CD4-positive, alpha-beta T cell treated with Interleukin-6 at 100 ng/mL for 8 hours (primary cell): ENCODE results near the gene FBXL17.
A peak's percentile ranks its signal among the peaks of the same experiment; 100 is the strongest.

ENCODE experiments used
- DNase-seq: peaks from one replicate; pipeline ENCODE4 v3.0.0-alpha.2; 2020; ENCODE audit warnings: mixed read lengths, low spot score

FBXL17 gene

DNA sequence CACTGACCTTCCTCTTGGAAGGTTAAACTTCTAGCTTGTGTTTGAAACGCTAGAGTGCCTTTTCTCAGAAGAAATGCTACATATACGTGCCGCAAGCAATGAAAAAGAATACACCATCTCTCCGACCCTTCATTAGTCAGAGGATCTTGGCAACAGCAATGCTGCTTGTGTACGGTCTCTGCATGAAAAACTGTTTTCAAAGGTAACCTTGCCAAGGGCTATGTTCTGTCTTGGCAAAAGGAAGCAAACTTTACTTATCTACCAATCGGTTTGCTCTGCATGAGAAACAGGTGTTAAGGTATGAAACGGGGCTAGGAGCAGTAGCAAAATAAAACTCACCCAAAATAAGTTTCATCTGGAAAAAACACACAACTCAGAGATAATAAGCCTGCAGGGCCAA, 297.8 kb downstream of the FBXL17 start:
- DNase-seq, result no peak

DNA sequence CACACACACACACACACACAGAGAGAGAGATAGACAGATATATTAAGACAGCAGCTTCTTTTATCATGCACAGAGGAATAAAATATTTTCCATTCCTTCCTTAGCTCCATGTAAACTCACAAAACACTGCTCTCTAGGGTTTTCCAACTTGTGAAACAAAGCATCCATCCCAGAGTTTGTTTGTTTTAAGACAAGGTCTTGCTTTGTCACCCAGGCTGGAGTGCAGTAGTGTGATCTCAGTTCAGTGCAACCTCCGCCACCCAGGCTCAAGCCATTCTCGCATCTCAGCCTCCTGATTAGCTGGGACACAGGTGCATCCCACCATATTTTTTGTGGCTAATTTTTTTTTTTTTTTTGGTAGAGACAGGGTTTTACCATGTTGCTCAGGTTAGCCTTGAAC, 298.7 kb downstream of the FBXL17 start:
- DNase-seq, result no peak

DNA sequence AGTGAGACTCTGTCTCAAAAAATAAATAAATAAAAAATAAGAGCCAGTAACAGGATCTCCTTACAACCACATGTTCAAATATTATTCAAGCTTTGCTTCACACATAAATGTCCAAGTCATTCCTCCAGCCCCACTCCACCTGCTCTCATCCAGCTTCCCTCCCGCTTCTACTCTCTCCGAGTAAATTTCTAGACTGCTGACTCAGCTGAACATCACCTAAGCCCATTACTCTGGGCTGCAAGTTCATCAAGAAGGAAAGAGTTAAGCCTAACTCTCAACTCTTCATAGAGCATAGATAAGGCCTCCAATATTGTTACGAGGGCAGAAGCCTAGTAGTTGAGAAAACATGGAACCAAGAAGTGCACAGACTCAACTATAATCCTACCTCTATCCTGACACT, 300.2 kb downstream of the FBXL17 start:
- no peak for DNase-seq

DNA sequence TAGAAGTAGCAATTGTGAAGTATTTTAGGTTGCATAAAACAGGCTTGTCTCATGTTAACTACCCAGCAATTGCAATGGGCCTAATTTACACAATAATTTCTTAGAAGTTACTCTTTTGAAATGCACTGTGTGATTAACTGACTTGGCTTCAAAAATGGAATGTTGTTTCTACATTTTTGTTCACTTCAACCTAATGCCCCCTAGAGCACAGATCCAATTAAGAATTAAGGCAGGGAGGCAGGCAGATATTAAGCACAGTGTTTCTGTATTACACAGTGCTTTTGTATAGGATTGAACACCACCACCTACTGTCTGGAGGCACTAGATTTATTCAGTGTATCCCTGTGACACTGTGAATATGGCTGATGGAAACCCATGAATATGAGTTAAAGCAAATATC, 302.1 kb downstream of the FBXL17 start:
- DNase-seq, result no peak

DNA sequence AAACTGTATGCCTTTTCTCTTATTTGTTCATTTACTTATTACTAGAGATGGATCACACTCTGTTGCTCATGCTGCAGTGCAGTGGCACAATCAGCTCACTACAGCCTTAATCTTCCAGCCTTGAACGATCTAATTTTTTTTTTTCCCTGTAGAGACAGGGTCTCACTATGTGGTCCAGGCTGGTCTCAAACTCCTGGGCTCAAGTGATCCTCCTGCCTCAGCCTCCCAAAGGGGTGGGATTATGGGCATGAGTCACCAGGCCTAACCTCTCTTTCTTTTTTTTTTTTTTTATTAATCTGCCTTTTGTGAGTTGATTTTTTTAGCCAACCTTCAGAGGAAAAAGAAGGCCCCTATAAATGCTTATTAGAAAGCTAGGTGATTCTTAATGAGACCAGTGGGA, 303.0 kb downstream of the FBXL17 start:
- DNase-seq, result no peak

DNA sequence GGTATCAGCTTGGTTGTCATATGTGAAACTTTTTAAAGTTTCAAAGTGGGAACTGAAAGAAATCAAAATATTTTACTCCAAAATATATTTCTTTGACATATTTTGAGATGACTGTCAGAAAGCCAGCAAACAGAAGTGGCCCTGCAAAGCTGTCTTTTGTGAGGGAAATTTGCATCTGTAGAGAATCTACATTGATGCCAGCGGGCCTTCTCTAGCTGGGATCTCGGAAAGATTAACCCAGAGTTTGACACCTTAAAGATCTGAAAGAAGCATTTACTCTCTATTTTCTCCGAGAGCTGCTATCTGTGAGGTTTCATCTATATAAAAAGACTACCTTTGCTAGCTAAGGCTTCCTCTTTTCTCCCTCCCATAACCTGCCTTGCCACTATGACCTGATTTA, 303.6 kb downstream of the FBXL17 start:
- DNase-seq, result no peak

- DNase-seq, result no peak
Measured at GRCh38 chr5:108074626-108075025, 307.3 kb downstream of the FBXL17 start.

GRCh38 chr5:108064302-108064701, 317.6 kb downstream of the FBXL17 start:
- DNase-seq, result no peak

GRCh38 chr5:108061941-108062340, 320.0 kb downstream of the FBXL17 start:
- no peak for DNase-seq

GRCh38 chr5:108060340-108060739, 321.6 kb downstream of the FBXL17 start:
- no peak for DNase-seq

DNA sequence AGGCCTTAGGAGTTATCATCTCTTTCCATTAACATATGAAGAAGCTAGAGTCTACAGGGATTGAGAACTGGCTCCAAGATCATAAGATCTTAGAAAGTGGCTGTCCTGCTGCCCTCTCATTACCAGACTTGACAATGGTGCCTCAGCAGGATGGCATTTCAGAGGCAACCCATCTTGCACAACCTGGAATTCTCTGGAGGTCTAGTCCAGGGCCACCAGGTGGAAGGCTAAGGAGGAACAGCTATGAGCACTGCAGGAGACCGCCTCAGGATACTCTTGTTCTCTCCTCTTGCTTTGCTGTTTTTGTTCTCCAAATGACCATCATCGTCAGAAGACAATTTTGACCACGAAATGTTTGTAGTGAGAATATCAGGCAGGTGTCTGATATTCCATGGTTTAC, 322.6 kb downstream of the FBXL17 start:
- DNase-seq, result no peak

DNA sequence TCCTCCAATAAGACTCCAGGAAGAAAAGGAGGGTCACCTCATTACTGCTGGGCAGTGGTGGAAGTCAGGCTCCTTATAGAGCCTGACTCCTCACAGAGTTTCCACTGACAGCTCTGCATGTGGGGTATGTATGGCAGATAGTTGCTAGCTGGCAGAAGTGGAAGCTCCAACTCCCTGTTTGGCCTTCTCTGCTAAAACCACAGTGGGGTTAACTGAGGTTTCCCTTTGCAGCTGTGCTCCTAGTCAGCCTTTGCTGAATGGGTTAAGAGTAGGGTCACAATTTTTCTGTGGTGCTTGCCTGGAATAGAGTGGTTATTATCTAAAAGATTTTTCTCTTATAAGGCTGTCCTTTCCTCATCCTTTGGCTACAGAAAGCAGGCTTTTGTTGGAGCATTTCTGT, 327.5 kb downstream of the FBXL17 start:
- DNase-seq, result no peak

DNA sequence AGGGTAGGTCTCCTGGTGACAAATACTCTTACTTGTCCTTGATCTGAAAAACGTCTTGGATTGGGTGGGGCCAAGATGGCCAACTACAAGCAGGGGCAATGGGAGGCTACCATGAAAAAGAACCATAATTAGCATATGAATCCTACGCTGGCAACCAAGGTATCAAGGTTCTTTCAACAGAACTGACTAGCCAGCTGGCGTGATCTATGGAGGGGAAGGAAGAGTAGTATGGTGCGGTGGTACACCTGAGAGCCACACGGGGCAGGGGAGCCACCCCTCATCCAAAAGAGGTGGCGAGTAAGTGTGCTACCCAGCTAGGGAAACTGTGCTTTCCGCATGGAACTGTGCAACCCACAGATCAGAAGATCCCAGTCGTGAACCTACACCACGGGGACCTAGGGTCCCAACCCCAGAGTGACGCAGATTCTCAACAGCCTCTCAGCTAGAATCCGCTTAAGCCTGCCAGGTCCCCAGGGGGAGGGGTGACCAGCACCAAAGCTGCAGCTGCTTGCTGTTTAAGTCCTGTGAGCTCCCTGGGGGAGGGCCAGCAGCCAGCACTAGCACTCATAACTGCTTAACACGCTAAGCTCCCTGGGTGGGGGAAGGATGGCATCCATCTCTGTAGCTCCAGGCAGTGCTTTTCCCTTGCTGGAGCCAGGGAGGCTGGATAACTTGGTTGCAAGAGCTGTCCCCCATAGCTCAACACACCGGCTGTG, 334.8 kb downstream of the FBXL17 start:
- no peak for DNase-seq

DNA sequence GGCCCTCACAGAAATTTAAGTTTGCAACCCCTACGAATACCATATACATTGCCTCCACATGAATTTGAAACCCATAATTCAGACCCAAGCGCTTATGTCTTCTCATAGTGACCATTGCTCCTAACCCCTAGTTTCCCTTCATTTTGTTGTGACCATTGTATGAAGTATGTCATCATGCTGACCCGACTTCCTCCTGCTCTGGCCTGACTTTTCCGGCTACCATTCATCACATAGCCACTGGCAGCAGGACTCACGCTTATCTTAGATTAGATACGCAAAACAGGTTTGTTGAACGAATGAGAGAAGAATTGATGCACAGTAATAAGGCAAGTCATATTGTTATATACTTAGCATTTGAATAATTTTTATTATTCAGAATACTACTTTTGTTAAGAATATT, 345.4 kb downstream of the FBXL17 start:
- DNase-seq, result no peak

GRCh38 chr5:108028883-108029282, 353.0 kb downstream of the FBXL17 start:
- DNase-seq, result no peak

GRCh38 chr5:108028412-108028811, 353.5 kb downstream of the FBXL17 start:
- no peak for DNase-seq

- DNase-seq, result no peak
Measured at GRCh38 chr5:108025957-108026356, 355.9 kb downstream of the FBXL17 start.

DNA sequence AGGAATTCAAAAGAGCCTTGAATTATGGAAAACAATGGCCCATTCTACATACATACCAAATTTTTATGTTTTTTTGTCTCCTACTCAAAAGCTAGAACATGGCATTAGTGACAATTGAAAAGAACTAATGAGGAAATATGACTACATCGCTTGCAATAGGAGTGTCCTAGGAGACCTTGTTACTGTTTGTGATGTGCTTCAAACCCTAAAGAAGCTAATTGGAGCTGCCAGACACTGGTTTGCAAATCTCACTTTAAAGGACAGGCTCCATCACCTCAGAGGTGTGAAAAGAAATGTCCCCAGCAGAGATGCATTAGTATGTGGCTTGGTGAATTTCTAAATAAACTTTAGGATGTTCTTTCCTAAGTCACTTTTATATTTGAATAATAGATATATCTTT, 356.9 kb downstream of the FBXL17 start:
- no peak for DNase-seq

DNA sequence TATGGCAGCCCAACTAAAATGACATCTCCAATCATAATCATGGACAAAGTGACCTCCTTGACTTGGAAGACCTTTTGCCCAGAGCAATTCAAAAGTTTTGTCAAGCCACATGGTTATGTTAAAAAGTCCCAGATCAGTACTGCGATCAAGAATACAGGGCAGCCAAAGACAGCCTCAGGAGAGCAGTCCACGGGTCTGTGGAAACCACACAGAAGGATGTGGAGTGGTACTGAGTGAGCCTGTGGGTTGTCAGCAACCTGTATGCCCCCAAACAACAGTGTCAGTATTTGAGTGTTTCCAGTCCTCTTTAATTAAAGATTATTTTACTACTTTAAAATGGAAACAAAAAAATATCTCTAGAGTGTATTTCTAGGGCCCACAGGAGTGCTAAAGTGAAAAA, 365.8 kb downstream of the FBXL17 start:
- no peak for DNase-seq

GRCh38 chr5:108006791-108007190, 375.1 kb downstream of the FBXL17 start:
- DNase-seq, result no peak

DNA sequence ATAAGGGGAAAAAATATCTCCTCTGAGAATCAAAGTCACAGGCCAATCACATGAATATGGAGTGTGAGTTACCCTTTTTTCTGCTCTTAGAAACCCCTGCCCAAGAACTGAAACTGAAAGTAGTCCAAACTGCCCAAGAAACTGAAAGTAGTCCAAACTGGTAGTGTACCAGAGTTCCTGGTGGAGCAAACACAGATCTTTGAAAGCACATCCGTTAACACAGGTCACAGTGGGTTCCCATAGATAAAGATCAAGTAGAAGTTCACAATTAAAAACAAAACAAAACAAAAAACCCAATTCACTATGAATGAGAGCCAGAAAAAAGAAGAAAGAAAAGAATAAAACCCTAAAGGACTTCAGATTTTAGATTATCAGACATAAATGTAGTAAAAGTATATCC, 378.7 kb downstream of the FBXL17 start:
- peak; percentile 16 for DNase-seq

- DNase-seq, result no peak
Measured at GRCh38 chr5:108001222-108001621, 380.7 kb downstream of the FBXL17 start.

- DNase-seq, result no peak
Measured at GRCh38 chr5:107997338-107997980, 384.4 kb downstream of the FBXL17 start.

GRCh38 chr5:107993341-107993740, 388.6 kb downstream of the FBXL17 start:
- no peak for DNase-seq
